Activated CD4-positive, alpha-beta T cell treated with anti-CD3 and anti-CD28 coated beads, Interleukin-2, Interleukin-6, amounts not matched to agents 100 ng/mL and 50 ng/mL, durations not matched to agents 16 hours and 8 hours (primary cell): Measurements from ENCODE around the gene DIS3L2.
"Not testable (repeated sequence)": the region's sequence is repeated elsewhere in the genome, so short reads cannot be mapped to it uniquely, and the experiment has no call there.

Experiments used
- DNase-seq: peaks from one replicate; pipeline ENCODE4 v3.0.0-alpha.2; 2020

Gene DIS3L2

GRCh38 chr2:232310696-232311095, 349.2 kb downstream of the DIS3L2 start:
- DNase-seq, result no peak

GRCh38 chr2:232313645-232314044, 352.1 kb downstream of the DIS3L2 start:
- not testable (repeated sequence) for DNase-seq

- DNase-seq, result peak; percentile 90
Observed at GRCh38 chr2:232315049-232315922, 353.8 kb downstream of the DIS3L2 start.

- DNase-seq, result no peak
Observed at GRCh38 chr2:232315923-232316299, 354.4 kb downstream of the DIS3L2 start.

- no peak for DNase-seq
Observed at GRCh38 chr2:232316461-232317330, 355.2 kb downstream of the DIS3L2 start.

- no peak for DNase-seq
Observed at GRCh38 chr2:232318169-232318855, 356.8 kb downstream of the DIS3L2 start.

GRCh38 chr2:232319067-232319802, 357.7 kb downstream of the DIS3L2 start:
- no peak for DNase-seq

- DNase-seq, result no peak
Observed at GRCh38 chr2:232319803-232320442, 358.4 kb downstream of the DIS3L2 start.

- DNase-seq, result no peak
Observed at GRCh38 chr2:232320443-232320803, 358.9 kb downstream of the DIS3L2 start.

- peak; percentile 83 for DNase-seq
Observed at GRCh38 chr2:232321156-232321816, 359.8 kb downstream of the DIS3L2 start.

- no peak for DNase-seq
Observed at GRCh38 chr2:232321817-232322559, 360.5 kb downstream of the DIS3L2 start.

- DNase-seq, result no peak
Observed at GRCh38 chr2:232322560-232323327, 361.2 kb downstream of the DIS3L2 start.

GRCh38 chr2:232323328-232323650, 361.8 kb downstream of the DIS3L2 start:
- DNase-seq, result no peak

- DNase-seq, result not testable (repeated sequence)
Observed at GRCh38 chr2:232323967-232324366, 362.5 kb downstream of the DIS3L2 start.

- DNase-seq, result no peak
Observed at GRCh38 chr2:232324778-232325177, 363.3 kb downstream of the DIS3L2 start.

GRCh38 chr2:232325324-232326273, 364.1 kb downstream of the DIS3L2 start:
- DNase-seq, result peak; percentile 64

GRCh38 chr2:232326274-232327104, 365.0 kb downstream of the DIS3L2 start:
- not testable (repeated sequence) for DNase-seq
